Measurements from ENCODE around the gene PORCN.
"Not testable (repeated sequence)": the region's sequence is repeated elsewhere in the genome, so short reads cannot be mapped to it uniquely, and the experiment has no call there.

The PORCN gene

DNA sequence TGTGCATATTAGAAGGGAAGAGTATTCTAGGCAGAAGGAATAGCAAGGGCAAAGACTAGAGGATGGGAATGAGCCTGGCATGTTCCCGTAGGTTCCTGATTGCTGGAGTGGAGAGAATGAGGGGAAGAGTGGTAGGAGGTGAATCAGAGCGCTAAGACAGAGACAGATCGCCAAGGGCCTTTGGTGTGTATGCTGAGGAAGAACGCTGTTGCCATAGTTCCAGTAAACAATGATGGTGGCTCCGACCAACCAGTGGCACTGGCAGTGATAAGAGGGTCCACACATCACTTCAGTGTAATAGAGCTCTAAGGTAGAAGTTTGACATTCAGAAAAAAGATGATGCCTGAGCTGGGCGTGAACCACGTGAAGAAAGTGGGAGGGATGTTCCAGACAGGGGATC lies 31.7 kb downstream of the PORCN start:
- no peak for DNase-seq (ENCODE audit: low read depth)

DNA sequence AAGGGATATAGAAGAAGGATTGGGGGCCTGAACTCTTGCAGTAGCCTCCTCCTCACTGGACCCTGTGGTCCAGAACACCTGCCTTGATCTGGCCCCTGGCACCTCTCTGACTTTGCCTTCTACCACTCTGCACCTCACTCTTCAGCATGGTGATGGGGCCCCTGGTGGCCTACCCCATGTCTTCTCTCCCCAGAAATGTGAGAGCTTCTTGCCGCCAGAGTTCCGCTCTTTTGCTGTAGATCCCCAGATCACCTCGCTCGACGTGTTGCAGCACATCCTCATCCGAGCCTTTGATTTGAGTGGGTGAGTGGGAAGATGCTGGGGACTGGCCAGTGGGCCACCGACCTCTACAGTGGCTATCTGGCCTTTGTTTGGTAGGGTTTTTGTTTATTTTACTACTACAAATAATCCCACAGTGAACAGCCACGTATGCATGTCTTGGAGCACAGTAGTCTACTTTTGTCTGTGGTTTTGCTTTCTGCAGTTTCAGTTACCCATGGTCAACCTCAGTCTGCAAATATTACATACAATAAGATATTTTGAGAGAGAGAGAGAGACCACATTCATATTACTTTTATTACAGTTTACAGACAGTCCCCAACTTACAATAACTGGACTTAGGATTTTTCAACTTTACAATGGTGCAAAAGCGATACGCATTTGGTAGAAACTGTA lies 32.5 kb downstream of the PORCN start:
- DNase-seq (ENCODE audit: low read depth) = no peak

DNA sequence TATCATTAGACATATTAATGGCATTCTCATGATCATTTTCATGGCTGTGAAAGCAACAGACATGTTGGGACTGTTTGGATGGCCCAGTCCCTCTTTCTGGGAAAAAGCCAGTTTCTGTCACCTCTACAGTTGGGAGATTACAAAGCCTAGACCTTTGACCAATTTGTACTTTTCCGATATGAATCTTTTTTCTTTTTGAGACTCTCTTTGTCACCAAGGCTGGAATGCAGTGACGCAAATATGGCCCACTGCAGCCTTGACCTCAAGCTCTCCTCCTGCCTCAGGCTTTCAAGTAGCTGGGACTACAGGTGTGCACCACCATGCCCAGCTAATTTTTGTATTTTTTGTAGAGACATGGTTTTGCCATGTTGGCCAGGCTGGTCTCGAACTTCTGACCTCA lies 40.1 kb downstream of the PORCN start:
- DNase-seq (ENCODE audit: low read depth) = no peak

DNA sequence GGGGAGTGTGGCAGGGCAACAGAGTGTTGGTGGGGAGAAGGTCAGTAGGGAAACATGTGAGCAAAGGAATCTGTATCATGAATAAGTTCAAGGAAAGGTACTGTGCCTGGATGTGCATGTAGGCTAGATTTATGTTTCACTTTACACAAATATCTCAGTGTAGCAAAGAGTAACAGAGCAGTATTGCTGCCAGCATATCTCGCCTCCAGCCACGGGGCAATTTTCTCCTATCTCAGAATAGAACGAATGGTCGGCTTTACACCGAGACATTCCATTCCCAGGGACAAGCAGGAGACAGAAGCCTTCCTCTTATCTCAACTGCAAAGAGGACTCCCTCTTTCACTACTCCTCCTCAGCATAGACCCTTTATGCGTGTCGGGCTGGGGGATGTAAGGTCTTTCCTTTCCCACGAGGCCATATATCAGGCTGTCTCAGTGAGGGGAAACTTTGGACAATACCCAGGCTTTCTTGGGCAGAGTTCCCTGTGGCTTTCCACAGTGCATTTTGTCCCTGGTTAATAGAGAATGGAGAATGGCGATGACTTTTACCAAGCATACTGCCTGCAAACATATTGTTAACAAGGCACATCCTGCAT lies 47.0 kb downstream of the PORCN start:
- DNase-seq (ENCODE audit: low read depth) = not testable (repeated sequence)

DNA sequence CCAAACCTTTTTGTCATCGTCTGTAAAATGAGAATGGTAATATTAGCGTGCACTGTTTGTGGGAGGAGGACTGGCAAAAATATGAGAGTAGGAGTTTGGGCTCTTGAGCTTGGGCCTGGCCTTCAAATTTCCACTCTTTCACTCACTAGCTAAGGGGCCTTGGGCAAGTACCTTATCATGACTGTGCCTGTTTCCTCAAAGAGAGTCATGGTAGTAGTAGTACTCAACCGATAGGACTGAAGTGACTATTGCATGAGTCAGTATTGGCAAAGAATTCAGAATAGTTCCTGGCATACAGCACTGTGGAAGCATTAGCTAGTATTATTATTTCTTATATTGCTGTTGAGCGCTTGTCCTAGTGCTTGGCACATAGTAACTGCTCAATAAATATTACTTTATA lies 49.5 kb downstream of the PORCN start:
- no peak for DNase-seq (ENCODE audit: low read depth)

DNA sequence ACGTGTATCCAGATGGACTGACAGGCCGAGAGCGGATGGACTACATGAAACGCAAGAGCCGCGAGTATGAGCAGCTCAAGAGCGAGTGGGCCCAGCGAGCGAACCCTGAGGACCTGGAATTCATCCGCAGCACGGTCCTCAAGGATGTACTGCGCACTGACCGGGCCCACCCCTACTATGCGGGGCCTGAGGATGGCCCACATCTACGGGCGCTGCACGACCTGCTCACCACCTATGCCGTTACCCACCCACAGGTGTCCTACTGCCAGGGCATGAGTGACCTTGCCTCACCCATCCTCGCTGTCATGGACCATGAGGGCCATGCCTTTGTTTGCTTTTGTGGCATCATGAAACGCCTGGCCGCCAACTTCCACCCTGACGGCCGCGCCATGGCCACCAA lies 50.8 kb downstream of the PORCN start:
- DNase-seq (ENCODE audit: low read depth) = no peak

DNA sequence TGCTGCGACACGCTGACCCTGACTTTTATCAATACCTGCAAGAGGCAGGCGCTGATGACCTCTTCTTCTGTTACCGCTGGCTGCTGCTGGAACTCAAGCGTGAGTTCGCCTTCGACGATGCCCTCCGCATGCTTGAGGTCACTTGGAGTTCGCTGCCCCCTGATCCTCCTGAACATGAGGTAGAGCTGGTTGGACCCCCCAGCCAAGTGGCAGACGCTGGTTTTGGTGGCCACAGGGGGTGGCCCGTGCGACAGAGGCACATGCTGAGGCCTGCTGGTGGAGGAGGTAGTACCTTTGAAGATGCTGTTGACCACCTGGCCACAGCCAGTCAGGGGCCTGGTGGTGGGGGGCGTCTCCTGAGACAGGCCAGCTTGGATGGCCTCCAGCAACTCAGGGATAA lies 51.3 kb downstream of the PORCN start:
- no peak for DNase-seq (ENCODE audit: low read depth)

DNA sequence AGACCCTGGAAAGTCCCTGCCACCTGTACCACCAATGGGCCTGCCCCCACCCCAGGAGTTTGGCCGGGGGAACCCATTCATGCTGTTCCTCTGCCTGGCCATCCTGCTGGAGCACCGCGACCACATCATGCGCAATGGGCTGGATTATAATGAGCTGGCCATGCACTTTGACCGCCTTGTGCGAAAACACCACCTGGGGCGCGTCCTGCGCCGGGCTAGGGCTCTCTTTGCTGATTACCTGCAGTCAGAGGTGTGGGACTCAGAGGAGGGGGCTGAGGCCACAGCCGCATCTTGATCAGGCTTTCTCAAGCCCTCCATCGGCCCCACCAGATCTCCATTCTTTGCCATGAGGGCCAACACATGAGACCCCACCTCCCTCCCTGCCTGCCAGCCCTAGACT lies 51.9 kb downstream of the PORCN start:
- DNase-seq (ENCODE audit: low read depth) = no peak

DNA sequence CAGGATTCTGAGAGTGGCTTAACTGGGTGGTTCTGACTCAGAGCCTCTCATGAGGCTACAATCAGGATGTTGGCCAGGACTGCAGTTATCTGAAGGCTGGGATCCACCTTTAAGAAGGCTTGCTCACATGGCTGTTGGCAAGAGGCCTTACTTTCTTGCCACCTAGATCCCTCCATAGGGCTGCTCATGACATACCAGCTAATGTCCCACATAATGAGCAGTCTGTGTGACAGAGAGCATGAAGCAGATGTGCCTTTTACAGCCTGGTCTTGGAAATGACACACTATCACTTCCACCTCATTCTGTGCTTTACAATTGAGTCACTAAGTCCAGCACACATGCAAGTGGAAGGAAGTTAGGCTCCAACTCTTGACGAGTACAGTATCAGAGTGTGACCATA lies 61.2 kb downstream of the PORCN start:
- no peak for DNase-seq (ENCODE audit: low read depth)

Measured in stimulated activated CD8-positive, alpha-beta memory T cell treated with anti-CD3 and anti-CD28 coated beads, Interleukin-15, amount 100 ng/mL, for 1 hour (primary cell).